Coronary artery (tissue), 2 donors: ENCODE results near the gene MAGEC2.

ENCODE experiments used
- DNase-seq: peaks from one replicate; pipeline ENCODE4 v3.0.0-alpha.2; 2017; ENCODE audit warnings: low spot score
- H3K27ac ChIP-seq, 2 donors: fragments of 200-600 bp; sonication (generic); one replicate each; pipeline ENCODE4 v1.5.1; 2016 to 2019
- H3K4me3 ChIP-seq: fragments of 200-600 bp; sonication (generic); 2 replicates; pipeline ENCODE4 v1.5.1; 2016; ENCODE audit warnings: mild to moderate bottlenecking, moderate library complexity
- CTCF ChIP-seq: fragments of 200-600 bp; sonication (generic); IDR thresholded peaks from one replicate; pipeline ENCODE4 v1.5.1; 2019; ENCODE audit warnings: antibody characterized with exemption

Gene MAGEC2

DNA sequence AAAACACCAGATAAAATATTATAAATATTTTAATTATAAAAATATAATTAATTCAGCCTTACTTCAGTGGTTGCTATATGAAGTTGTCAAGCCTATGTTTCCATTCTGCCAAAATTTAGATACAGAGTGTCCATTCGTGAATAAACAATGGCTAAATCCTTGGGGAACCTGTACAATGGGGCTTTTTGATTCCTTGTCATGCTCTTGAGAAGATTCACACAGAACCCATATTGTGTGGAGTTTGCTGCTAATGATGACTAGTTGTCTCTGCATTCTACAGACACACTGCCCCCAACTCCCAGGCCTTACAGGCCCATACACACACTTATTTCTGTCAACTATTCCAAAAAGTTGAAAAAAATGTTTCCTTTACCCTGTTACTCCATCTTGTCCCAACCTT lies 33.4 kb upstream of the MAGEC2 start:
- TF ChIP-seq CTCF = no peak
- DNase-seq = no peak
- Histone ChIP-seq H3K4me3 (no peak overlapping the region), H3K27ac (no peak overlapping the region)

DNA sequence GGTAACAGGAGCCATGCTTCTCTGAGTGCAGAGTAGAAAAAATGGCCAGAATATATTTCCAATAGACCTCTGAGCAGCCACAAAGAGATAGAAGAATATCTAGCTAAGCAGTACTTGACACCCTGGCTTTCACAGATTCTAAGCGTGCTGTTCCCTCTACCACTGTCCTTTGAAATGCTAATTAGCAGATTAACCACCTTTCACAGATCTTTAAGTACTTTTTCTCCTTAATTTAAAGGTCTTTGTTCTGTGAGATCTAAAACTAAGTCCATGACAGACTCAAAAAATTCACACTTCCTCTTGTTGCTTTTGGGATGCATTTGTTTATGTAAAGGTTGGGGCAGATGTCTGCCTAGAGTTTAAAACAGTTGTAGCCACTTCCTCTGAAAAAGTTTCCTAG lies 28.3 kb upstream of the MAGEC2 start:
- no peak overlapping the region for H3K27ac ChIP-seq
- H3K4me3 ChIP-seq = no peak overlapping the region
- DNase-seq = no peak
- TF ChIP-seq CTCF = no peak

GRCh38 chrX:142214081-142214480 lies 9.0 kb upstream of the MAGEC2 start:
- Histone ChIP-seq H3K4me3 (no peak overlapping the region), H3K27ac (no peak overlapping the region)
- no peak for TF ChIP-seq CTCF
- DNase-seq = no peak

DNA sequence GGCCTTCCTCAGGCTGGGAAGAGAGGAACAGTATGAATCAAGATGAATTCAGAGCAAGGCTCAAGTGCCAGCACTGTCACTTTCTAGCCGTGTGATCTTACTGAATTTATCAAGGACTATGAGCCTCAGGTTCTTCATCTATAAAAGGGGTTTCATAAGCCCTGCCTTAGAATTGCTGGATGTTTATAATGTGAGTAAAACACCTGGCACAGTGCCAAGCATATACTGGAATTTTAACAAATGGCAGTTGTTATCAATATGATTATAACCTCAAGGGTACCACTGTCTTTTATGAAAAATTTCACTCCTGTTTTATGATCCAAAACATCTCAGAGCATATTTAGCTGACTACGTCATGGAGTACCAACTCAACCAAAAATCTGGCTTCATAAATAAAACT lies 4.0 kb downstream of the MAGEC2 start:
- H3K4me3 ChIP-seq = no peak overlapping the region
- DNase-seq = no peak
- no peak overlapping the region for H3K27ac ChIP-seq
- TF ChIP-seq CTCF = no peak

DNA sequence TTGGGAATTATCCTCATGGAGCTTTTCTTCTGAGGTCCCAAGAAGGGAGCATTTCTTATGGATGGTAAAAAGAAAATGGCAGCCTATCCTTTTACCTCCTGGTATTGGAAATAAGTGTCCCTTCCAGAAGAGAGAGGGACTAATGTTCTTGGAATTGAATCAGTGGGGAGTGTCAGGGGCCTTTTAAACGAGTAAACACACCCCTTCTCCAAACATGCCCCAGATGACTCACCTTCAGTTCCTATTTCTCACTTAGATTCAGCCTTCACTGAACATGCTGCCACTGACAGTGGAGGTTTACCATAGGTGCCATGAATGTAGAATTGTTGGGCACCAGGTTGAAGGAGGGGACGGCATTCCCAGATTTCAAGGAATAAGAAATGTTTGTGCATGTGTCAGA lies 19.0 kb downstream of the MAGEC2 start:
- DNase-seq = no peak
- Histone ChIP-seq H3K27ac (no peak overlapping the region), H3K4me3 (no peak overlapping the region)
- no peak for TF ChIP-seq CTCF

DNA sequence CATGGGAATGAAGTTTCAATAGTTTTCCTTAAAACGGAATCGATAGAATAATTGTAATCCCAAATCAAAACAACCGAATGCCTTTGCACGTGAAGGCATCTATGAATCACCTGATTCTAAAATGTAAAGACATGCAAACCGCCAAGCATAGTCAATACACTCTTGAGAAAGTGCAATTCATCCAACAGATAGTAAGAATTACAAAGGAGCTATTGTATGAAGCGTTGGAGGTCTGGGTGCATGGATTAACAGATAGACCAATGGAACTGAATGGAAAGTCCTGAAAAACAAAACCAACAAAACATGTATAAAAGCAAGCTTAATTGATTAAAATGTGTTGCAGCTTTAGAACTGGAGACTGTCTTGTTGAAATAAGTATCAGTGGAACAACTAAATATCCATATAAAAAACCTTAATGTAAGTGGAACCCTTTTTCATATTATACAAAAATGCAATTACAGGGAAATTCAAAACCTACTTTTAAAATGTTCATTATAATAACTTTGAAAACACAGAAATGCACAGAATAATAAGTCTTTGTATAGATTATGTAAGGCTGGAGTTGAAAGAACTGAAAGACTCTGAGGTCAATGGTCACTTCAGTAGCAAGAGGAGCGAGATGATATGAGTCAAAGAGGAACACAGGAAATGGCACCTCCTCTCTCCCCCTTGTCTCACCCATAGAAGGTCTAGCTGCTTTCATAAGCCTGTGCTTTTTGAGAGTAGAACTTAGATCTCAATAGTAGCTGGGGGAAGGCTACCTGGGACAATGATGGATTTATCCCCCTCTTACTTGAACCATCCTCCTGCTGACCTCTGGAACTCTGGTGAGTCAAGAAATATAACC lies 20.1 kb downstream of the MAGEC2 start:
- no peak overlapping the region for H3K27ac ChIP-seq
- no peak for TF ChIP-seq CTCF
- no peak overlapping the region for H3K4me3 ChIP-seq
- no peak for DNase-seq

GRCh38 chrX:142156567-142156966 lies 48.5 kb downstream of the MAGEC2 start:
- no peak overlapping the region for H3K27ac ChIP-seq
- DNase-seq = no peak
- no peak for TF ChIP-seq CTCF
- no peak overlapping the region for H3K4me3 ChIP-seq
